ENCODE measurements around the gene HTR3C. TPM values are rescaled to one million over a fixed set of nuclear protein-coding genes. Genes with fewer than 3 reads are reported as not detected.
A peak's percentile ranks its signal among the peaks of the same experiment; 100 is the strongest.
"Not testable (repeated sequence)": the region's sequence is repeated elsewhere in the genome, so short reads cannot be mapped to it uniquely, and the experiment has no call there.

HTR3C gene, protein sequence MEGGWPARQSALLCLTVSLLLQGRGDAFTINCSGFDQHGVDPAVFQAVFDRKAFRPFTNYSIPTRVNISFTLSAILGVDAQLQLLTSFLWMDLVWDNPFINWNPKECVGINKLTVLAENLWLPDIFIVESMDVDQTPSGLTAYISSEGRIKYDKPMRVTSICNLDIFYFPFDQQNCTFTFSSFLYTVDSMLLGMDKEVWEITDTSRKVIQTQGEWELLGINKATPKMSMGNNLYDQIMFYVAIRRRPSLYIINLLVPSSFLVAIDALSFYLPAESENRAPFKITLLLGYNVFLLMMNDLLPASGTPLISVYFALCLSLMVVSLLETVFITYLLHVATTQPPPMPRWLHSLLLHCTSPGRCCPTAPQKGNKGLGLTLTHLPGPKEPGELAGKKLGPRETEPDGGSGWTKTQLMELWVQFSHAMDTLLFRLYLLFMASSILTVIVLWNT
- total RNA-seq, result not detected
- long read RNA-seq, result 0 reads

- DNase-seq, result no peak
- no peak for ATAC-seq
- intact Hi-C loops (cut with DNase I, micrococcal nuclease), result no loop called here
These were observed at the start of gene HTR3C for GRCh38 chr3:184052767-184053166. Gene HTR3C, plus strand, starts transcription at chr3:184053047. Its CDS starts 34 bp downstream, at chr3:184053081.

DNA sequence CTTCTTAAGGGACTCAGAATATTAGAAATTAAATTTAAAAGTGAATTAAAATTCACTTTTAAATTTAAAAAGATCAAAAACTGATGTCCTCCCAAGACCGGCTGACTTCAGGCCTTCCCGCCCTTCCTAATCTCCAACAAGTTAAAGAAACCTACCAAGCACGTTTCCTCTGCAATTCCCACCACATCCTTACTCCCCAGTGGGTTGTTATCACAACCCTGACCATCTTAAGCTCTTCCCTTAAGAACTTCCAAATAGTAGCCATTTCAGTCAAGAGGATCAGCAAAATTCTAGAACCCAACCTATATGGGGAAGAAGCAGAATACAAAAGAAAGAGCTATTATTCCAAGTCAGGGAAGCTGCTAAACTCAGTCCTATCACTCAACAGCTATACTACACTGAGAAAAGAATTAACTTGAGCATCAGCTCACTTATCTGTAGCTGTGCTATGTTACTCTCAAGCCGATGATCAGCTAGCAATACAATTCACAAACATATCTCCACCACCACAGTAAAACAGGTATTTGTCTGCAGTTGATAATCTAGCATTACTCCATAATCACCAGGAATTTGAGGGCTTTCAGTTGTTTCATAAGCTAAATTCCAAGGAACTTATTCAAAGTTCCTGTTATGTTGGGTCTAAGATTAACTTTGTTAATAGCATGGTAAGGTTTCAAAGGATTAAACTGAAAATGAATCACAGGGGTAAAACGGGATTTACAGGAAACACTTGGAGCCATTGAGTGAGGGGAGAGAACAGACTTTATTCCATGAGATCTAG is 49.5 kb upstream of the HTR3C start:
- intact Hi-C loops (cut with DNase I, micrococcal nuclease), result no loop called here
- DNase-seq, result no peak
- ATAC-seq, result no peak

DNA sequence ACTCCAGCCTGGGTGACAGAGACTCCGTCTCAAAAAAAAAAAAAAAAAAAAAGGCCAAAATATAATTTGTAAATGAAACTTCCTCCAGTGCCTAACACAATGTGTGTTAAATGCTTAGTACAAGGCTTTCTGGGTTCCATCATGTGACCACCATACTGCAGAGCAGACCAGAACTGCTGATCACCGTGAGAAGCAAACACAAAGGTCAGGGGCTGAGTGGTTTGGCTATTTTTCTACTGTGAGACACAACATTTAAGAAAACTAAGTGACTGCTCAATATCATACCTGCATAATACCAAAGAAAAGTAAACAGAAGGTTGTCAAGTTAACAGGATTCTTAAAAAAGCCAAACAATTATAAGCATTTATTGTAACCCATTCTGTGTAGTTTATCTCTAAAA is 48.4 kb upstream of the HTR3C start:
- intact Hi-C loops (cut with DNase I, micrococcal nuclease), result no loop called here
- ATAC-seq, result no peak
- DNase-seq, result no peak

- intact Hi-C loops (cut with DNase I, micrococcal nuclease), result no loop called here
- peak; percentile 91 to 94 for DNase-seq
- ATAC-seq, result peak; percentile 97
These were observed 46.8 kb upstream of the HTR3C start for GRCh38 chr3:184005941-184006507.

- peak in 1 of 2 donors; percentile 42 for DNase-seq
- peak; percentile 54 for ATAC-seq
- intact Hi-C loops (cut with DNase I, micrococcal nuclease), result not testable (repeated sequence)
These were observed 45.6 kb upstream of the HTR3C start for GRCh38 chr3:184007143-184007813.

DNA sequence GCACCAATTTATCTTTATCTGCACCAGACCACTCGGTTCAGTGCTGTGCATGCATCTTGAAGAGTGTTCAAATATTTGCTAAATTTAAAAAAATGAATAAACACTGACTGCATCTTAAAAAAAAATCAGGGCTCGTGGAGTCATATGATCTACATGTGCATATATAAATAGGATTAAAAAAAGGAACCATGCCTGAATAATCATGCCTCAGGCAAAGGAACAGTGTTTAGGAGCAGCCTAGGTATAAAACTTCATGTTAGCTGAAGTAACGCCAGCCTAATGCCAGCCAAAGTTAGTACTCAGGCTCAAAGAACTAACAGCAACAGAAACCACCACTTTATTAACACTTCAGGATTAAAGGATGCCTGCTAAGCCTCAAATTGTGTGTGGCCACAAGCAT is 44.7 kb upstream of the HTR3C start:
- no peak for ATAC-seq
- intact Hi-C loops (cut with DNase I, micrococcal nuclease), result no loop called here

DNA sequence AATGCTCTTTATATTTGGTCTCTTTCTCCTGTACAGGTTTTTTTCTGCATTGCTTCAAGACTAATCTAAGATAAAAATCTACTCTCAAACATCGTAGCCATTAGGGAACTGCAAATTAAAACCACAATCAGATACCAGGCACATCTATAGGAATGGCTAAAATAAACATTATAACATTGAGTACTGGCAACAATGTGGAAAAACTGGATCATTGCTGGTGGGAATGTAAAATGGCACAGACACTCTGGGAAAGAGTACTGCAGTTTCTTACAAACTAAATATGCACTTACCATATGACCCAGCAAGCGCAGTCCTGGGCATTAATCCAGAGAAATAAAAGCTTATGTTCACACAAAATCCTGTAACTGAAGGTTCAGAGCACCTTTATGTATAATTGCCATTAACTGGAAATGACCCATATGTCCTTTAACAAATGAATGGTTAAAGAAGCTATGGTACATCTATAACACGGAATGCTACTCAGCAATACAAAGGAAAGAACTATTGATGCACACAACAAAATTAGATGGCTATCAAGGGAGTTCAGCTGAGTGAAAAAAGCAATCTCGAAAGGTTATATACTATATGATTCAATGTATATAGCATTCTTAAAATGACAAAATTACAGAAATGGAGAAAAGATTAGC is 41.5 kb upstream of the HTR3C start:
- DNase-seq (no peak), ATAC-seq (no peak)
- intact Hi-C loops (cut with DNase I, micrococcal nuclease), result loop anchor here in 1 of 2 donors (10.0 kb wide), 1 partner anchor 117 kb away; no protein-coding TSS in a partner anchor

More for the DNA sequence above, 44.7 kb upstream of the HTR3C start:
- DNase-seq, result no peak

DNA sequence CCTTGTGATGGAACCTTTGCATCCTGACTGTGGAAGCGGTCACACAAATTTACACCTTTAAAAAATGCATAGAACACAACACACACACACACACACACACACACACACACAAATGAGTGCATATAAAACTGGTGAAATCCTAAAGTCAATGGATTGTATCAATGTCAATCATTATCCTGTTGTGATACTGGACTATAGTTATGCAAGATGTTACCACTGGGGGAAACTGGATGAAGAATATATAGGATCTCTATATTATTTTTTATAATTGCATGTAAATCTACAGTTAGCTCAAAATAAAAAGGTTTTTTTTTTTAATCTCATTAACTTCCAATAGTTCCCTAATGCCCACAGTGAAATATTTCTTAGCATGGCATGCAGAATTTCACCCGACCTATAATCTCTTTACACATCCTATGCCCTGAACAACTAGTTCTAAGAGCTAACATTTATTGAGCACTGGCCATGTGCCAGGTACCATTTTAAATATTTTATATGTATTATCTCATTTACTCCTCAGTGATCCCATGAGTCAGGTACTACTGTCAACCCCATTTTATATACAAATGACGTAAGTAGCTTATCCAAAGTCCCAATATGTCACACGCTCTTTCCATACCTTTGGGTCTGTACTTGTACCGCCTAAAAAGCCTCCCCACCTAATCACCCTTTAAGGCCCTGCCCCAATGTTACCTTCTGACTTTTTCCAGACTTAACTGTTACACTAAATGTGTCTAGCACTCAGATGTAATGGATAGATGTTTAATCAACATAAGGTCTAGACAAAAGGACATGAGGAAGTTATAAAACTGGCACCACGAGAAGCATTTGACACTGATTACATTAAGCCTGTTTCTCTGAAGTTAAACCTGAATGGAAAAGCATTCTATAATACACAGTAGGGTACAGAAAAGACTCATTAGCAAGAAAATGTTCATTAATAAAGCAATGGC is 40.6 kb upstream of the HTR3C start:
- peak; percentile 73 for ATAC-seq
- peak; percentile 37 for DNase-seq
- intact Hi-C loops (cut with DNase I, micrococcal nuclease), result loop anchor here in 1 of 2 donors (10.0 kb wide), 1 partner anchor 117 kb away; no protein-coding TSS in a partner anchor

- peak; percentile 47 for ATAC-seq
- peak; percentile 24 to 46 for DNase-seq
- intact Hi-C loops (cut with DNase I, micrococcal nuclease), result loop anchor here in 1 of 2 donors (10.0 kb wide), 1 partner anchor 121 kb away; no protein-coding TSS in a partner anchor
These were observed 37.3 kb upstream of the HTR3C start for GRCh38 chr3:184015381-184016019.

DNA sequence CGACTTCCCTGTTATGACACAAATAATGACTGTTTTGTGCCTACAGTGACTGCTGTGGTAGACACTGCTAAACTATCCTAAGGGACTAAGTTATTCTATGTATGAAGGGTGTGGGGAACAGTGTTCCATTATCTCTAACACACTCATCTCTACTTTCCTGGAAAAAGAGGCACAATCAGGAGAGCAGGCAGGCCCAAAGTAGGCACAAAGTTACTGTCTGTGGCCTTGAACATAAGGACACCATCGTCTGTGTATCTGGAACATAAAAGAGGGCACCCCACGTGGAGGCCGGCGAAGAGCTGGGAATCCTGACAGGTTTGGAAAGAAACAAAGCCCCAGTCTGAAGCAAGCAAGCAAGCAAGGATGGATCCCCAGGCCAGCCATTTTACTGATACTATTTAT is 36.7 kb upstream of the HTR3C start:
- ATAC-seq (no peak), DNase-seq (no peak)
- intact Hi-C loops (cut with DNase I, micrococcal nuclease), result loop anchor here in 1 of 2 donors (10.0 kb wide), 1 partner anchor 121 kb away; no protein-coding TSS in a partner anchor

GRCh38 chr3:184016811-184017671 is 35.8 kb upstream of the HTR3C start:
- intact Hi-C loops (cut with DNase I, micrococcal nuclease), result loop anchor here in 1 of 2 donors (10.0 kb wide), 1 partner anchor 122 kb away; no protein-coding TSS in a partner anchor
- peak; percentile 81 for ATAC-seq
- DNase-seq, result peak; percentile 54 to 70

DNA sequence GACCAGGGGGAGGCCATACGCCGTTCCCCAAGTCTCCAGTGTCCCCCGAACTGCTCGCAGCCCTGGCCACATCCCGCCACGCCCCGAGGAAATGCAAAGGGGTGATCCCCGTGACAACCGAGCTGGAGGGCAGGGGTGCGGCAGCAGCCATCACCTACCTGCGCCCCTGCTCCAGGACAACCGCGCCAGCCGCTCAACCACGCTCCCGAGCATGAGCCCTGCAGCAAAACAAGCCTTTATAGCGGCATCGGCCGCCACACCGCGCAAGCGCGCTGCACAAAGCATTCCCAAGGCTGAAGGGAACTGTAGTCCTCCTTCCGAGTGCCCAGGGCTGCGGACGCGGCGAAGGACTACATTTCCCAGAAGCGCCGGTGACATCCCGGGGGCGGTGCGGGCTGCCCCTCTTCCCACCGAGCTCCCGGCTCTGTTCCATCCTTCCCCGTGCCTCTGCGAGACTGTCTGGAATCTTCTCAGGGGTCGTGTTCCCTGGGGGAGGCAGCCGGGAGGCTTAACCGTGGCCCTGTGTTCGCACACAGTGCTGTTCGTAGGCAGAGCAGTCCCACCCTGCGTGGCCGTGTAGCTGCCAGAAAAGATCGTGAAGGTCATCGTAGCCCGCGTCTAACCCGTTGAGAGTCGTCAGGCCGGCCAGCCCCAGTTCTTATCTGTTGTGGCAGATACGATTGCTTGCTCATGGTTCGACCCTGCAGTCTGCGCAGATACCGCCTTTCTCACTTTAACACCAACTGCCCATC is 35.0 kb upstream of the HTR3C start, which contains the start of gene ABCC5:
Gene ABCC5, minus strand, starts transcription at position 213 of the 752 bp plus-strand sequence. CDS start 3,492 bp downstream, outside the sequence.
- DNase-seq (peak; percentile 92 to 94), ATAC-seq (peak; percentile 94)
- intact Hi-C loops (cut with DNase I, micrococcal nuclease), result loop anchor here in 1 of 2 donors (10.0 kb wide), 1 partner anchor 123 kb away; no protein-coding TSS in a partner anchor

- intact Hi-C loops (cut with DNase I, micrococcal nuclease), result loop anchor here in 1 of 2 donors (10.0 kb wide), 1 partner anchor 124 kb away; no protein-coding TSS in a partner anchor
- no peak for ATAC-seq
- DNase-seq, result no peak
These were observed 34.3 kb upstream of the HTR3C start for GRCh38 chr3:184018424-184018973.

DNA sequence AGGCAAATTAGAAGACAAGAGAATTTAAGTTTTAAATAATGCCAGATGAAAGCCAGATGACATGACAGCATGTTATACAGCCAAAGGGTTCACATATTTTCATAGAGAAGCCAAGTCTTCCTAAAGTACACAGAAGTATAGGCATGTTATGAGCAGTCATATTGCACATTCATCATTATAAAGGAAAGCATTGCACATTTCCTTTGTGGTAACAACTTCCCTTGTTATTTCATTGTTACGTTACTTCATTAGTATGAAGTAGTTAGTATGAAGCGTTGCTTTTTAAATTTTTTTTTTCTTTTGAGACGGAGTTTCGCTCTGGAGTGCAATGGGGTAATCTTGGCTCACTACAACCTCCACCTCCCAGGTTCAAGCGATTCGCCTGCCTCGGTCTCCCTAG is 30.5 kb upstream of the HTR3C start:
- intact Hi-C loops (cut with DNase I, micrococcal nuclease), result no loop called here
- DNase-seq (no peak), ATAC-seq (no peak)
